ENCODE data around the gene ATRN.

DNA sequence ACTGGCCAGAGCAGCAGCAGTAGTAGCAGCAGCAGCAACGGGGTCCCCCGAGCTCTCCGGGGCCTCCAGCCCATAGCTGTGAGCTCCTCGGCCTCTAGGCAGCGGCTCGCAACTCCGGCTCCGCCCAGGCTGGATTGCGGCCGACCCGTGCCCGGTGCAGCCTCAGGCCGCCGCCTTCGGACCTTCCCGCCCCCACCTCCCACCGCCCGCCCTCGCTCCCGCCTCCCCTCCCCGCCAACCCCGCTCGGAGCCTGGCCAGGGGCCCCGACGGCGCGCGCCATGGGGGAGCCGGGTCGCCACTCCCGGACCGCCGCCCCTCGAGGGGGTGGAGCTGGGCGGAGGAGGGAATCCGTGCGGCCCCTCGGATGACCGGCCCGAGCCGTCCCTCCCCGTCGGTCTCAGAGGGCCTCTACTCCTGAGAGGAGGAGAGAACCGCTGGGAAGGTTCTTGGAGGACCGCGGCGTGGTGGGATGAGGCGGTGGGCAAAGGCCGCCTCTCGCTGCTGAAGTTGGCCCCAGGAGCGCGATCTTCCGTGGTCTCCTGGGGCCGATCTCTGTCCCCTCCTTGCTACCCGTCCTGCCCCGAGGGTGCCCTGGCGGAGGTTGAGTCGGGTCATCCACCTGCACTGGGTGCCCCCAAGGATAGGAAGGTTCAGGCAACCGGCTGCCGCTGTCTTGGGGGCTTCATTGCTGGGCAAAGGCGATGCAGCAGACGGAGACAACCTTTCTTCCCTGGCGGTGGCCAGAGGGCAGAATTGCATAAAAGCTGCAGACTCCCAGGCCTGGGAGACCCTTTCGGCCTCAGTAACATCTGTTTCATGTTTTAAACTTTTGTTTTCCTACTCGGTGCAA is 211.3 kb downstream of the ATRN start, which contains the start of gene ADAM33:
- TF ChIP-seq, protein P1, sequence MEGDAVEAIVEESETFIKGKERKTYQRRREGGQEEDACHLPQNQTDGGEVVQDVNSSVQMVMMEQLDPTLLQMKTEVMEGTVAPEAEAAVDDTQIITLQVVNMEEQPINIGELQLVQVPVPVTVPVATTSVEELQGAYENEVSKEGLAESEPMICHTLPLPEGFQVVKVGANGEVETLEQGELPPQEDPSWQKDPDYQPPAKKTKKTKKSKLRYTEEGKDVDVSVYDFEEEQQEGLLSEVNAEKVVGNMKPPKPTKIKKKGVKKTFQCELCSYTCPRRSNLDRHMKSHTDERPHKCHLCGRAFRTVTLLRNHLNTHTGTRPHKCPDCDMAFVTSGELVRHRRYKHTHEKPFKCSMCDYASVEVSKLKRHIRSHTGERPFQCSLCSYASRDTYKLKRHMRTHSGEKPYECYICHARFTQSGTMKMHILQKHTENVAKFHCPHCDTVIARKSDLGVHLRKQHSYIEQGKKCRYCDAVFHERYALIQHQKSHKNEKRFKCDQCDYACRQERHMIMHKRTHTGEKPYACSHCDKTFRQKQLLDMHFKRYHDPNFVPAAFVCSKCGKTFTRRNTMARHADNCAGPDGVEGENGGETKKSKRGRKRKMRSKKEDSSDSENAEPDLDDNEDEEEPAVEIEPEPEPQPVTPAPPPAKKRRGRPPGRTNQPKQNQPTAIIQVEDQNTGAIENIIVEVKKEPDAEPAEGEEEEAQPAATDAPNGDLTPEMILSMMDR (conservative IDR thresholded peaks at IDR 0.05; ENCODE audit: low read length): no peak
- no peak for TF ChIP-seq EZH2phosphoT487 (IDR thresholded peaks at IDR 0.05; ENCODE audit: borderline replicate concordance)

All from Loucy (cell line).